Measurements from ENCODE around the gene DHCR7.

GRCh38 chr11:71421392-71421950, 26.7 kb downstream of the DHCR7 start:
- TF ChIP-seq CTCF (IDR thresholded peaks at IDR 0.05) (no peak), POLR2A (IDR thresholded peaks at IDR 0.05) (no peak), EP300 (IDR thresholded peaks at IDR 0.05) (no peak)

Measured in ovary (tissue), 3 donors.